ENCODE results near the gene XIRP1. TPM values are rescaled to one million over a fixed set of nuclear protein-coding genes. Genes with fewer than 3 reads are reported as not detected.
A peak's percentile ranks its signal among the peaks of the same experiment; 100 is the strongest.

The XIRP1 gene
- total and polyA plus RNA-seq, 2 donors (not counting 1 experiment from before 2014, with no cell fraction given) = not detected

DNA sequence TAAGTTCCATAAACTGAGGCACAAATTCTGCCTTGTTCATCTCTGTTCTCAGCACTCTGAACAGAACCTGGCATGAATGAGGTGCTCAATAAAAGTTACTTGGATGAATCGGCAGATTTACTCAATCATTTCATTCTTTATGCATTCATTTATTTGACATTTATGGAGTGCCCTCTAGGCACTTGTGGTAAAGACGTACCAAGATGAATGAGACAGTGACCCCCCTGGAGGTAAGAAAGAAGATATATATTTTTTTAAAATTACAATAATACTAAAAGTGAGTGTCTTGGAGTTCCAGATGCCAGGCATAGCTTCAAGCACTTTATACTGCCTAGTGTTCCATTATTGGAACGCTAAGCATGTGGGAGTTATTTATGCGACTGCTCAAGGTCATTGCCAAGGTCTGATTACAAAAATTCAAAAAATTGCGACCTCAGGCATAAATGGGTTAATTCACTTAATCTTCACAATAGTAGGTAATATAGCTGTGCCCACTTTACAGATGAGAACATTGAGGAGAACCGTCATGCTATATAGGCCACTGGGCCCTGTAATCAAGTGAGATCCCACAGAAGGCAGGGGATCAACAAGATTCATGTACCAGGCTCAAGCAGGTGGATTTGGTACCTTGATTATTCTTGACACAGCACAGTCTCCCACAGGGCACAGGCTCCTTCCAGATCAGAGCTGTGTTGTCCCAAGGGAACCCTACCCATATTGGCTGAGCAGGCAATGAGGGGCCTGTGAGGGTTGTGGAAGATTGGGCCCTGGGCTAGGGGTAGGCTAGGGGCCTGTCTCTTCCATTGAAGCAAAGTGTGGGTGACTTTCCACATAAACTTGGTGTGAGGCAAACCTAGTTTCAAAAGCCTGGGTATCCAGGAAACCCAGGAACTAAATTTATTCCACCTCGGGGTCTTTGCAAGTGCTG lies 10.7 kb downstream of the XIRP1 start:
- Histone ChIP-seq H3K9ac (ENCODE audit: low read length) (peak overlapping the region; percentile 32), H3K4me1 (ENCODE audit: control insufficient read depth in 2 of 2, insufficient read depth in 2 of 2, low read length in 2 of 2) (peaks cover 23 to 35% of the 10 kb centered on the region in 2 donors), H4K20me1 (ENCODE audit: control insufficient read depth, insufficient read depth, low read length, poor library complexity, severe bottlenecking) (no peaks in the 10 kb centered on the region), H3K27ac (ENCODE audit: low read length in 2 of 2) (peak overlapping the region; percentile 9 to 47), H3K9me3 (ENCODE audit: control extremely low read depth in 1 of 3, control insufficient read depth in 2 of 3, insufficient read depth in 1 of 3, low read length in 2 of 3) (no peaks in the 10 kb centered on the region), H3K4me2 (replicated peaks; ENCODE audit: low read depth, low read length, poor library complexity, severe bottlenecking) (peak overlapping the region; percentile 81), H3K27me3 (replicated peaks in 1 of 4; ENCODE audit: control extremely low read depth in 1 of 4, control insufficient read depth in 3 of 4, insufficient read depth in 4 of 4, low read length in 3 of 4) (no peaks in the 10 kb centered on the region), H3K4me3 (ENCODE audit: control extremely low read depth in 1 of 5, extremely low read depth in 1 of 5, insufficient read depth in 1 of 5, low read depth in 2 of 5, low read length in 4 of 5) (peak overlapping the region in 3 of 5 experiments; percentile 37 to 51 (median 42)), H3K79me2 (ENCODE audit: control insufficient read depth, insufficient read depth, low read length) (no peaks in the 10 kb centered on the region), H2AFZ (ENCODE audit: insufficient read depth, low read depth, low read length, poor library complexity, severe bottlenecking) (no peak overlapping the region), H3K36me3 (replicated peaks in 1 of 2; ENCODE audit: control extremely low read depth in 1 of 2, control insufficient read depth in 1 of 2, extremely low read depth in 1 of 2, insufficient read depth in 2 of 2, low read length in 1 of 2) (no peaks in the 10 kb centered on the region)
- ATAC-seq (ENCODE audit: low read depth) = no peak
- intact Hi-C loops (cut with micrococcal nuclease) = loop anchor here (1.0 to 2.0 kb wide), 3 partner anchors 107 to 203 kb away; partner anchors contain the start of gene SCN11A
- peak; percentile 12 for DNase-seq
- no peaks in the 10 kb centered on the region for H3K9me3 Mint-ChIP-seq (ENCODE audit: insufficient read depth)
- 73% methylated on average over 3 of the region's 7 CpGs for WGBS (ENCODE audit: insufficient coverage)
- peak overlapping the region; percentile 59 for H3K27ac Mint-ChIP-seq
- H3K4me3 Mint-ChIP-seq = peak overlapping the region; percentile 72
- H3K4me1 Mint-ChIP-seq = peaks cover 32% of the 10 kb centered on the region
- TF ChIP-seq, protein P1, sequence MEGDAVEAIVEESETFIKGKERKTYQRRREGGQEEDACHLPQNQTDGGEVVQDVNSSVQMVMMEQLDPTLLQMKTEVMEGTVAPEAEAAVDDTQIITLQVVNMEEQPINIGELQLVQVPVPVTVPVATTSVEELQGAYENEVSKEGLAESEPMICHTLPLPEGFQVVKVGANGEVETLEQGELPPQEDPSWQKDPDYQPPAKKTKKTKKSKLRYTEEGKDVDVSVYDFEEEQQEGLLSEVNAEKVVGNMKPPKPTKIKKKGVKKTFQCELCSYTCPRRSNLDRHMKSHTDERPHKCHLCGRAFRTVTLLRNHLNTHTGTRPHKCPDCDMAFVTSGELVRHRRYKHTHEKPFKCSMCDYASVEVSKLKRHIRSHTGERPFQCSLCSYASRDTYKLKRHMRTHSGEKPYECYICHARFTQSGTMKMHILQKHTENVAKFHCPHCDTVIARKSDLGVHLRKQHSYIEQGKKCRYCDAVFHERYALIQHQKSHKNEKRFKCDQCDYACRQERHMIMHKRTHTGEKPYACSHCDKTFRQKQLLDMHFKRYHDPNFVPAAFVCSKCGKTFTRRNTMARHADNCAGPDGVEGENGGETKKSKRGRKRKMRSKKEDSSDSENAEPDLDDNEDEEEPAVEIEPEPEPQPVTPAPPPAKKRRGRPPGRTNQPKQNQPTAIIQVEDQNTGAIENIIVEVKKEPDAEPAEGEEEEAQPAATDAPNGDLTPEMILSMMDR (IDR thresholded peaks at IDR 0.05) = no peak
- TF ChIP-seq EZH2 (IDR thresholded peaks at IDR 0.05; ENCODE audit: borderline replicate concordance, insufficient read depth, low read depth, low read length, poor library complexity, severe bottlenecking) = no peak
- POLR2A ChIA-PET = no interaction called here
- no peaks in the 10 kb centered on the region for H3K27me3 Mint-ChIP-seq
- CTCF ChIA-PET = interaction anchor here (1.0 to 41.2 kb wide), 2 partner anchors 80 to 101 kb away, joined by 3 to 1573 read pairs; partner anchors contain the start of gene CX3CR1
